CD4-positive, alpha-beta T cell treated with Interferon gamma for 1 hour (primary cell): Measurements from ENCODE around the gene HSPA14.
A peak's percentile ranks its signal among the peaks of the same experiment; 100 is the strongest.
"Not testable (repeated sequence)": the region's sequence is repeated elsewhere in the genome, so short reads cannot be mapped to it uniquely, and the experiment has no call there.

Experiments
- DNase-seq: peaks from one replicate; pipeline ENCODE4 v3.0.0-alpha.2; 2020

HSPA14 gene

GRCh38 chr10:14891151-14891550 lies 53.0 kb downstream of the HSPA14 start:
- DNase-seq = no peak

- peak; percentile 4 for DNase-seq
These were observed 66.2 kb downstream of the HSPA14 start for GRCh38 chr10:14904316-14904732.

GRCh38 chr10:14904864-14905263 lies 66.8 kb downstream of the HSPA14 start:
- DNase-seq = no peak

GRCh38 chr10:14905890-14906289 lies 67.8 kb downstream of the HSPA14 start:
- DNase-seq = no peak

- no peak for DNase-seq
These were observed 68.7 kb downstream of the HSPA14 start for GRCh38 chr10:14906765-14907164.

- not testable (repeated sequence) for DNase-seq
These were observed 69.5 kb downstream of the HSPA14 start for GRCh38 chr10:14907591-14907990.

- no peak for DNase-seq
These were observed 71.0 kb downstream of the HSPA14 start for GRCh38 chr10:14909101-14909500.

- DNase-seq = no peak
These were observed 72.8 kb downstream of the HSPA14 start for GRCh38 chr10:14910953-14911352.

GRCh38 chr10:14911801-14912200 lies 73.7 kb downstream of the HSPA14 start:
- DNase-seq = no peak

- DNase-seq = no peak
These were observed 78.5 kb downstream of the HSPA14 start for GRCh38 chr10:14916600-14916999.

- no peak for DNase-seq
These were observed 79.7 kb downstream of the HSPA14 start for GRCh38 chr10:14917827-14918226.

GRCh38 chr10:14918964-14919363 lies 80.9 kb downstream of the HSPA14 start:
- no peak for DNase-seq
